HepG2 (cell line): Measurements from ENCODE around the gene ACSS3. TPM values are rescaled to one million over a fixed set of nuclear protein-coding genes. Genes with fewer than 3 reads are reported as not detected.

Experiments used
- PAX8 ChIP-seq: sonication (generic); formaldehyde crosslinking; IDR thresholded peaks from 2 replicates; pipeline ENCODE4 v1.8.0; 2022; ENCODE audit warnings: mild to moderate bottlenecking, missing genetic modification reagents, borderline replicate concordance
- ZNF589 ChIP-seq: sonication (generic); formaldehyde crosslinking; conservative IDR thresholded peaks from 2 replicates; pipeline ENCODE4 v1.8.0; 2022; ENCODE audit warnings: mild to moderate bottlenecking, moderate library complexity, missing genetic modification reagents
- polyA plus RNA-seq, 8 experiments: library from polyadenylated mRNA; depleted of rRNA in 3 of 8; stranded (reverse) in 7 of 8; unstranded in 1 of 8; fragments of >200 nt; fragmentation: Illumina TruSeq in 4 of 8; extraction: Trizol in 4 of 8; gene quantifications; 2 replicates each; pipeline versions ENCODE4 v1.2.1 to v1.2.3, GENCODE V29; 2011 to 2016; ENCODE audit warnings: low read depth in 4 of 8, missing spikeins in 1 of 8, mixed read lengths in 1 of 8; ENCODE audit not compliant: insufficient read depth in 1 of 8
- total RNA-seq, 5 experiments: library from RNA; depleted of rRNA; stranded (reverse); fragments of >200 nt; fragmentation: Illumina TruSeq; extraction: Trizol; gene quantifications; 2 replicates each; pipeline ENCODE4 v1.2.3, GENCODE V29; 2016; ENCODE audit warnings: low read depth in 1 of 5
- TF ChIP-seq, protein P1 (sequence below): sonication (generic); formaldehyde crosslinking; IDR thresholded peaks from 2 replicates; pipeline ENCODE4 v1.8.0; 2022; ENCODE audit warnings: missing genetic modification reagents, mild to moderate bottlenecking, moderate library complexity, borderline replicate concordance
- TF ChIP-seq, protein P2 (sequence below): IDR thresholded peaks from 2 replicates; pipeline ENCODE4 v1.6.1; 2012; ENCODE audit warnings: low read length, improper control_type of control experiment

Gene ACSS3
- total and polyA plus RNA-seq, 2 of the 13 experiments (the other 11 are each of a cell fraction or from before 2014, with no cell fraction given): 79.5 to 86.3 TPM

DNA sequence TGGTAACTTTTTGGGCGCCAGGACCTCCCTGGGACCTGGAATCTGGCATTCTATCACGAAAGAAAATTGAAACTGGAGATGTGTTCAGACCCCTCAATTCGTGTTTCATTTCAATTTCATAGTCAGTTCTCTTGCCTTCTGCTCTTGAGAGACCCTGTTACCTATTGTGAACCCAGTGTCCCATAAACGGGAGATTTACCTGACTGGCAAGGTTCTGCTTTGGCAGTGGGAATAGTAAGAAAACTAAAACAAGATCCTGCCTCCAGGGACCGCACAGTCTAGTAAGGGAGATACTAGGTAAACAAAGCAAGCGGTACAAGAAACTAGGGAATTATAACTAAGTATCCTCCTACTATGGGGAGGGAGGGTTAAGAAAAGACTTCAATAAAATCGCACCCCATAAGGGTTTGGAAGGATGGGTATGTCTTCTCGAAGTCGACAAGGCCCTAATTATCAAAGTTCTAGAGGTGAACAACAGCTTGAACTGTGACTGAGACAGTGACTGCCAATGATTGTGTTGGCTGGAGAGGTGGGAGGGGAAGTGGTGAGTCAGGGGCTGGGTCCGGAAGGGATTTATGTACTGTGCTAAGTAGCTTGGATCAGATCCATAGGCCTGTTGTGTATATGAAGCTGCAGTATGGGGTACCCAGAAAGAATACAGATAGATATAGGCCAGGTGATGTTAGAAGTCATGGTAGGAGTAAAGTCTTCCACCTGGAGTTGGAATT, 754 bp downstream of the ACSS3 start (continued):
- TF ChIP-seq, protein P1, sequence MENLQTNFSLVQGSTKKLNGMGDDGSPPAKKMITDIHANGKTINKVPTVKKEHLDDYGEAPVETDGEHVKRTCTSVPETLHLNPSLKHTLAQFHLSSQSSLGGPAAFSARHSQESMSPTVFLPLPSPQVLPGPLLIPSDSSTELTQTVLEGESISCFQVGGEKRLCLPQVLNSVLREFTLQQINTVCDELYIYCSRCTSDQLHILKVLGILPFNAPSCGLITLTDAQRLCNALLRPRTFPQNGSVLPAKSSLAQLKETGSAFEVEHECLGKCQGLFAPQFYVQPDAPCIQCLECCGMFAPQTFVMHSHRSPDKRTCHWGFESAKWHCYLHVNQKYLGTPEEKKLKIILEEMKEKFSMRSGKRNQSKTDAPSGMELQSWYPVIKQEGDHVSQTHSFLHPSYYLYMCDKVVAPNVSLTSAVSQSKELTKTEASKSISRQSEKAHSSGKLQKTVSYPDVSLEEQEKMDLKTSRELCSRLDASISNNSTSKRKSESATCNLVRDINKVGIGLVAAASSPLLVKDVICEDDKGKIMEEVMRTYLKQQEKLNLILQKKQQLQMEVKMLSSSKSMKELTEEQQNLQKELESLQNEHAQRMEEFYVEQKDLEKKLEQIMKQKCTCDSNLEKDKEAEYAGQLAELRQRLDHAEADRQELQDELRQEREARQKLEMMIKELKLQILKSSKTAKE (CRISPR knock-in tag): peak; percentile 39; the same call in 1 of the 2 replicates
- no peak for TF ChIP-seq PAX8
- TF ChIP-seq, protein P2, sequence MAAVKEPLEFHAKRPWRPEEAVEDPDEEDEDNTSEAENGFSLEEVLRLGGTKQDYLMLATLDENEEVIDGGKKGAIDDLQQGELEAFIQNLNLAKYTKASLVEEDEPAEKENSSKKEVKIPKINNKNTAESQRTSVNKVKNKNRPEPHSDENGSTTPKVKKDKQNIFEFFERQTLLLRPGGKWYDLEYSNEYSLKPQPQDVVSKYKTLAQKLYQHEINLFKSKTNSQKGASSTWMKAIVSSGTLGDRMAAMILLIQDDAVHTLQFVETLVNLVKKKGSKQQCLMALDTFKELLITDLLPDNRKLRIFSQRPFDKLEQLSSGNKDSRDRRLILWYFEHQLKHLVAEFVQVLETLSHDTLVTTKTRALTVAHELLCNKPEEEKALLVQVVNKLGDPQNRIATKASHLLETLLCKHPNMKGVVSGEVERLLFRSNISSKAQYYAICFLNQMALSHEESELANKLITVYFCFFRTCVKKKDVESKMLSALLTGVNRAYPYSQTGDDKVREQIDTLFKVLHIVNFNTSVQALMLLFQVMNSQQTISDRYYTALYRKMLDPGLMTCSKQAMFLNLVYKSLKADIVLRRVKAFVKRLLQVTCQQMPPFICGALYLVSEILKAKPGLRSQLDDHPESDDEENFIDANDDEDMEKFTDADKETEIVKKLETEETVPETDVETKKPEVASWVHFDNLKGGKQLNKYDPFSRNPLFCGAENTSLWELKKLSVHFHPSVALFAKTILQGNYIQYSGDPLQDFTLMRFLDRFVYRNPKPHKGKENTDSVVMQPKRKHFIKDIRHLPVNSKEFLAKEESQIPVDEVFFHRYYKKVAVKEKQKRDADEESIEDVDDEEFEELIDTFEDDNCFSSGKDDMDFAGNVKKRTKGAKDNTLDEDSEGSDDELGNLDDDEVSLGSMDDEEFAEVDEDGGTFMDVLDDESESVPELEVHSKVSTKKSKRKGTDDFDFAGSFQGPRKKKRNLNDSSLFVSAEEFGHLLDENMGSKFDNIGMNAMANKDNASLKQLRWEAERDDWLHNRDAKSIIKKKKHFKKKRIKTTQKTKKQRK: no peak
- TF ChIP-seq ZNF589 (CRISPR knock-in tag): 0 out of 2 replicates have a peak, but pooled peaks have one; percentile 52
- TF ChIP-seq, all 625 proteins: peak for 112
